ENCODE measurements around the gene ZACN. TPM values are rescaled to one million over a fixed set of nuclear protein-coding genes. Genes with fewer than 3 reads are reported as not detected.
A peak's percentile ranks its signal among the peaks of the same experiment; 100 is the strongest.

The ZACN gene
- total RNA-seq, 1 donor: not detected

GRCh38 chr17:76121932-76122430 is 43.0 kb downstream of the ZACN start:
- no peaks in the 10 kb centered on the region for H4K20me1 ChIP-seq (ENCODE audit: insufficient read depth, low read length)
- H3K27me3 ChIP-seq (ENCODE audit: insufficient read depth, low read length): peaks cover 3% of the 10 kb centered on the region
- peak overlapping the region; percentile 88 for H2AFZ ChIP-seq (ENCODE audit: low read length)
- H3K79me2 ChIP-seq (ENCODE audit: insufficient read depth, low read length): no peaks in the 10 kb centered on the region
- H3K4me1 ChIP-seq (ENCODE audit: insufficient read depth, low read length): peaks cover 4% of the 10 kb centered on the region
- DNase-seq (ENCODE audit: insufficient read length, low spot score, missing footprints): peak; percentile 79
- H3K4me3 ChIP-seq (ENCODE audit: insufficient read depth, low read length): peak overlapping the region; percentile 64
- no peaks in the 10 kb centered on the region for H3K36me3 ChIP-seq (ENCODE audit: insufficient read depth, low read length)
- no peak for TF ChIP-seq CTCF (IDR thresholded peaks at IDR 0.05; ENCODE audit: extremely low read depth, low read depth, low read length)
- peak overlapping the region; percentile 74 for H3K4me2 ChIP-seq (ENCODE audit: insufficient read depth, low read length)
- H3K27ac ChIP-seq (ENCODE audit: low read depth, low read length): no peak overlapping the region
- no peaks in the 10 kb centered on the region for H3K9me3 ChIP-seq (ENCODE audit: low read depth, low read length)

- H3K36me3 ChIP-seq (ENCODE audit: insufficient read depth, low read length): no peaks in the 10 kb centered on the region
- TF ChIP-seq CTCF (IDR thresholded peaks at IDR 0.05; ENCODE audit: extremely low read depth, low read depth, low read length): no peak
These were observed 43.6 kb downstream of the ZACN start for GRCh38 chr17:76122431-76123190.

GRCh38 chr17:76123191-76123499 is 44.2 kb downstream of the ZACN start:
- Histone ChIP-seq H2AFZ (ENCODE audit: low read length) (no peak overlapping the region), H3K27me3 (ENCODE audit: insufficient read depth, low read length) (peaks cover 3% of the 10 kb centered on the region), H3K4me2 (ENCODE audit: insufficient read depth, low read length) (no peak overlapping the region), H3K27ac (ENCODE audit: low read depth, low read length) (no peak overlapping the region), H4K20me1 (ENCODE audit: insufficient read depth, low read length) (no peaks in the 10 kb centered on the region), H3K4me3 (ENCODE audit: insufficient read depth, low read length) (no peak overlapping the region), H3K79me2 (ENCODE audit: insufficient read depth, low read length) (no peaks in the 10 kb centered on the region), H3K36me3 (ENCODE audit: insufficient read depth, low read length) (no peaks in the 10 kb centered on the region), H3K9me3 (ENCODE audit: low read depth, low read length) (no peaks in the 10 kb centered on the region), H3K4me1 (ENCODE audit: insufficient read depth, low read length) (peaks cover 4% of the 10 kb centered on the region)
- DNase-seq (ENCODE audit: insufficient read length, low spot score, missing footprints): no peak
- no peak for TF ChIP-seq CTCF (IDR thresholded peaks at IDR 0.05; ENCODE audit: extremely low read depth, low read depth, low read length)

More at GRCh38 chr17:76122431-76123190, 43.6 kb downstream of the ZACN start:
- no peaks in the 10 kb centered on the region for H3K79me2 ChIP-seq (ENCODE audit: insufficient read depth, low read length)
- peaks cover 4% of the 10 kb centered on the region for H3K4me1 ChIP-seq (ENCODE audit: insufficient read depth, low read length)
- peak; percentile 86 for DNase-seq (ENCODE audit: insufficient read length, low spot score, missing footprints)
- H3K4me2 ChIP-seq (ENCODE audit: insufficient read depth, low read length): no peak overlapping the region
- no peak overlapping the region for H3K4me3 ChIP-seq (ENCODE audit: insufficient read depth, low read length)
- H3K9me3 ChIP-seq (ENCODE audit: low read depth, low read length): no peaks in the 10 kb centered on the region
- H3K27me3 ChIP-seq (ENCODE audit: insufficient read depth, low read length): peaks cover 3% of the 10 kb centered on the region
- H4K20me1 ChIP-seq (ENCODE audit: insufficient read depth, low read length): no peaks in the 10 kb centered on the region
- no peak overlapping the region for H2AFZ ChIP-seq (ENCODE audit: low read length)
- H3K27ac ChIP-seq (ENCODE audit: low read depth, low read length): no peak overlapping the region

- peaks cover 3% of the 10 kb centered on the region for H3K27me3 ChIP-seq (ENCODE audit: insufficient read depth, low read length)
- no peaks in the 10 kb centered on the region for H3K36me3 ChIP-seq (ENCODE audit: insufficient read depth, low read length)
- no peak overlapping the region for H3K4me3 ChIP-seq (ENCODE audit: insufficient read depth, low read length)
- peak; percentile 62 for DNase-seq (ENCODE audit: insufficient read length, low spot score, missing footprints)
- no peak overlapping the region for H3K4me2 ChIP-seq (ENCODE audit: insufficient read depth, low read length)
- no peak overlapping the region for H2AFZ ChIP-seq (ENCODE audit: low read length)
- H3K4me1 ChIP-seq (ENCODE audit: insufficient read depth, low read length): peaks cover 4% of the 10 kb centered on the region
- H4K20me1 ChIP-seq (ENCODE audit: insufficient read depth, low read length): no peaks in the 10 kb centered on the region
- no peak for TF ChIP-seq CTCF (IDR thresholded peaks at IDR 0.05; ENCODE audit: extremely low read depth, low read depth, low read length)
- H3K27ac ChIP-seq (ENCODE audit: low read depth, low read length): no peak overlapping the region
- H3K79me2 ChIP-seq (ENCODE audit: insufficient read depth, low read length): no peaks in the 10 kb centered on the region
- H3K9me3 ChIP-seq (ENCODE audit: low read depth, low read length): no peaks in the 10 kb centered on the region
These were observed 45.0 kb downstream of the ZACN start for GRCh38 chr17:76123749-76124581.

Measured in osteoblast (primary cell).